Transverse colon (tissue), 3 donors: ENCODE measurements around the gene OXGR1.

ENCODE experiments used
- CTCF ChIP-seq, 5 experiments: fragments of 200-600 bp in 3 of 5; fragments of 450-650 bp in 2 of 5; sonication (generic) in 3 of 5; IDR thresholded peaks; 1 replicate in 2 of 5; 2 replicates in 3 of 5; pipeline ENCODE4 v1.5.1; 2016 to 2017; ENCODE audit warnings: antibody characterized with exemption in 5 of 5, inconsistent platforms in 3 of 5, mild to moderate bottlenecking in 2 of 5, moderate library complexity in 1 of 5
- EP300 ChIP-seq: sonication (generic); formaldehyde crosslinking; IDR thresholded peaks from one replicate; pipeline ENCODE4 v1.6.1; 2017; ENCODE audit warnings: antibody characterized with exemption, low read depth
- POLR2A ChIP-seq: fragments of 450-650 bp; IDR thresholded peaks from one replicate; pipeline ENCODE4 v1.6.1; 2016; ENCODE audit warnings: antibody characterized with exemption, mild to moderate bottlenecking, moderate library complexity

GRCh38 chr13:97004886-97005285, 10.6 kb upstream of the OXGR1 start:
- TF ChIP-seq CTCF (IDR thresholded peaks at IDR 0.05) (no peak), EP300 (no peak), POLR2A (no peak)
